T-helper 1 cell treated with Interleukin-12 subunit alpha and Interleukin-12 subunit beta and Interleukin-4 antibody, amounts not matched to agents 30 ng/mL and 1 ng/mL, for 36 hours (primary cell): Measurements from ENCODE around the gene DCTN2. TPM values are rescaled to one million over a fixed set of nuclear protein-coding genes. Genes with fewer than 3 reads are reported as not detected.
"Not testable (repeated sequence)": the region's sequence is repeated elsewhere in the genome, so short reads cannot be mapped to it uniquely, and the experiment has no call there.

Experiments
- intact Hi-C: fragments of 100-400 bp; cut with micrococcal nuclease; formaldehyde crosslinking; loops from one replicate; pipeline ENCODE4 v1.15.1; 2024
- total RNA-seq: library from RNA; stranded (reverse); gene quantifications from 2 replicates; pipeline ENCODE4 v1.2.3, GENCODE V29; 2022

DCTN2 gene
- total RNA-seq, 1 donor from 2014 or later: 89.2 TPM

DNA sequence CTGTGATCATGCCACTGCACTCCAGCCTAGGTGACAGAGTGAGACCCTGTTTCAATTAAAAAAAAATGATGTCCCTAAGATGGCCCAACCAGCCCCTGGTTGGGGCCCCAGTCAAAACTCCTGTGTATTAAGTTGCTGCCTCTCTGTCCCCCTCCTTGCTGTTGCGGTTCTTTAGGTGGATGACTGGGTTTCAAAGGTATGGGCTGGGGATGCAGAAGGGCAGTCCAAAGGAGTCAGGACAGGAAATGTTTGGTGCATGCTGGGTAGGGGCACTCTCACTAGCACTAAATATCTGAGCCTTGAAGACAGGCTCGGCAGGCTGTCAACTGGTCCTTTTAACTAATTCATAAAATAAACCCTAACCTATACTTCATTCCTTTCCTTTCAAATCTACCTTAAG lies 32.0 kb upstream of the DCTN2 start:
- intact Hi-C loops: no loop called here

DNA sequence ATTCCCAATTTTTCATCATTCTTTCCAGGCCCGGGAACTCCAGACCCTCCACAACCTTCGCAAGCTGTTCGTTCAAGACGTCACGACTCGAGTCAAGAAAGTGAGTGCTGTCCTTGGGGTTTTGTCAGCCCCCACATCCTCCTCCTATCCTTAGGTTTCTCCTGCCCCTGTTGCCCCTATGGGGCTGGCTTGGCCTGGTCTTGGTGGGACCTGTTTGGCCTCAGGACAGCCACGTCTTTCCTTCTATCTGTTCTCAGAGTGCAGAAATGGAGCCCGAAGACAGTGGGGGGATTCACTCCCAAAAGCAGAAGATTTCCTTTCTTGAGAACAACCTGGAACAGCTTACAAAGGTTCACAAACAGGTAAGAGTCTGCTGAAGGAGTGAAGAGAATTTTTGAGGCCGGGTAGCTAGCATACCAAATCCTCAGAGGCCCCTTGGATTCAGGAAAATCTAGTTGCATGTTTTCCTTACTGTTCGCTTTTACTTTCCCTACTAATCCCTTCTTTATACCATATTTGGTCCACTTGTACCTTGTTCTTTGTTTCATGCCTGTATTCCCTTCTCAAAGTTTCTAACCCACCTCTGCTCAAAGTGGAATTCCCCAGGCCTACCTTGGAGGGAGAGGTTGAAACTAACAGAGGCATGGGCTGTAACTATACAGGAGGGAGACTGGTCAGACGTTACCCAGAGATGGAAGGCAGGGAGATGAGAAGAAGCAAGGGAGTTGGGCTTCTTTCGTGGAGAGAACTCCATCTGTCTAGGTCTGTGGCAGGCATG lies 31.2 kb upstream of the DCTN2 start:
- intact Hi-C loops: no loop called here

GRCh38 chr12:57576613-57577160 lies 29.7 kb upstream of the DCTN2 start:
- intact Hi-C loops: no loop called here

DNA sequence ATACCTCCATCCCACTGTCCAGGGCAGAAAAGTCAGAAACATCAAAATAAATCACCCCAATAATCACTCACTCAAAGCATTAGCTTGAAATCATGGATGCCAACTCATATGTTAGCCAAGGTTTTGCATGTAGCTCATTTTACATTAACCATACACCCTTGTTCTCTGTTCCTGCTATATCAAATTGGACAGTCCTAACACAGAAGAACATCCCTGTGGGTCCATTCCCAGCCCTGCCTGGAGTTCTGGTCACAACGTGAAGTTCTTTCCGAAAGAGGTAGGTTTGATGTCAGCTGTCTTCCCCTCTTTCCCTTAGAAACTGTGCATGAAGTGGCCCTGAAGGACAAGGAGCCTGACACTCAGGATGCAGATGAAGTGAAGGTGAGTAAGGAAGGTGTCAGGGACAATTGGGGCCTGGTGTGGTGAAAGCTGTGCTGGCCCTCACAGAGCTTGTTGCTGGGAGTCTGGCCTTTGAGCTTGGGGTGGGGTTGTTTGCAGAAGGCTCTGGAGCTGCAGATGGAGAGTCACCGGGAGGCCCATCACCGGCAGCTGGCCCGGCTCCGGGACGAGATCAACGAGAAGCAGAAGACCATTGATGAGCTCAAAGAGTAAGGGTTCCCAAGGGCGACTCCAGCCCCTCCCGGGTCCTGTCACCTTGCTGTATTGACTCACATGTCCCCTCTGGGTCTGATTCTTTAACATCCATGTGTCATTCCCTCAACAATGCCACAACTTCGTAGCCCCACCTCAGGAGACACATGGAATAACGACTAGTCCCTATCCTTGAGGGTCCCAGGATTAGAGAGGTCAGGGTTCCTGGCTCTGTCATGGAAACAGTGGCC lies 29.0 kb upstream of the DCTN2 start:
- intact Hi-C loops: no loop called here

DNA sequence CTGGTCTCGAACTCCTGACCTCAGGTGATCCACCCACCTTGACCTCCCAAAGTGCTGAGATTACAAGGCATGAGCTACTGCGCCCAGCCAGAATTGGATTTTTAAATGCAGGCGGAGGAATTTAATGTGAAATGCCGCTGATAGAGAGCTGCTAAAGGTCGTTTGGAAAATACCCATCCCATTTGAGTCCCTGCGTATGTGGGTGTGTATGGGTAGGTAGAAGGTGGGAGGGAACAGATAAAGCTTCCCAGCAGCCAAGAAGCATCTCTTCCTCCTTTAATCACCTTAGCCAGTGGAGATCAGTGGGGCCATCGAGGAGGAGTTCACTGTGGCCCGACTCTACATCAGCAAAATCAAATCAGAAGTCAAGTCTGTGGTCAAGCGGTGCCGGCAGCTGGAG lies 27.8 kb upstream of the DCTN2 start:
- intact Hi-C loops: no loop called here

DNA sequence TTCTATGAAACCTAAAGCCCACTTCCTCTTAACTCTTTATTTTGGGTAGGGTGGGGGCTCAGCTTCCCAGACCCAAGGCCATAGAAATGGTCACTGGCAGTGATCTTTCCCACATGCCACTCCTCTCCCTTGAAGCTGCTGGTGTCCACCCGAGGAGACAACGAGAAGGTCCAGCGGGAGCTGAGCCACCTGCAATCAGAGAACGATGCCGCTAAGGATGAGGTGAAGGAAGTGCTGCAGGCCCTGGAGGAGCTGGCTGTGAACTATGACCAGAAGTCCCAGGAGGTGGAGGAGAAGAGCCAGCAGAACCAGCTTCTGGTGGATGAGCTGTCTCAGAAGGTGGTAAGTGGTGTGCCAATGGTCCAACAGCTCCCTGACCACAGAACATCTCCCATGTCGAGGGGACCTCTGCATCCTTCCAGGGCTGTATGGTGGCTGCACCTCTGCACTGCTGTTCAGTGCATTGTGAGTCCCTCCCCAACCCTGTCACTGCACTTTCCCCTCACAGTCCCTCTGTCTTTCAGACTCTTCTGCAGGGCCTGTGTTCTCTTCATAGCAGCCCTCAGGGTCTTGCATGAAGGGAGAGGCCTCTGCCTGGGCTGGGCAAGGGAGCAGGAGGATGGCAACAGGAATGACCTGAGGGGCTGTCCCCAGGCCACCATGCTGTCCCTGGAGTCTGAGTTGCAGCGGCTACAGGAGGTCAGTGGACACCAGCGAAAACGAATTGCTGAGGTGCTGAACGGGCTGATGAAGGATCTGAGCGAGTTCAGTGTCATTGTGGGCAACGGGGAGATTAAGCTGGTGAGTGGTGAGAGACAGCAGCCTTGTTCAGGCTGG lies 25.2 kb upstream of the DCTN2 start:
- intact Hi-C loops: no loop called here

DNA sequence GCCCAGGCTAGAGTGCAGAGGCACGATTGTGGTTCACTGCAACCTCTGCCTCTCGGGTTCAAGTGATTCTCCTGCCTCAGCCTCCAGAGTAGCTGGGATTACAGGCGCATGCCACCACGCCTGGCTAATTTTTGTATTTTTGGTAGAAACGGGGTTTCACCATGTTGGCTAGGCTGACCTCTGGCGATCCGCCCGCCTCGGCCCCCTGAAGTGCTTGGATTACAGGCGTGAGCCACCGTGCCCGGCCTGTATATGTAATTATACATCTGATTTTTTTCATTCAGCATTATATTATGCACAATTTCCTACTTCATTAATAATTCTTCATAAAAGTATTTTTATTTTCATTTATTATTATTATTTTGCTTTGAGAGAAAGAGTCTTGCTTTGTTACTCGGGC lies 23.4 kb upstream of the DCTN2 start:
- intact Hi-C loops: not testable (repeated sequence)

- intact Hi-C loops: no loop called here
Observed at GRCh38 chr12:57569858-57570257, 22.9 kb upstream of the DCTN2 start.

GRCh38 chr12:57568838-57569237 lies 21.8 kb upstream of the DCTN2 start:
- intact Hi-C loops: no loop called here

DNA sequence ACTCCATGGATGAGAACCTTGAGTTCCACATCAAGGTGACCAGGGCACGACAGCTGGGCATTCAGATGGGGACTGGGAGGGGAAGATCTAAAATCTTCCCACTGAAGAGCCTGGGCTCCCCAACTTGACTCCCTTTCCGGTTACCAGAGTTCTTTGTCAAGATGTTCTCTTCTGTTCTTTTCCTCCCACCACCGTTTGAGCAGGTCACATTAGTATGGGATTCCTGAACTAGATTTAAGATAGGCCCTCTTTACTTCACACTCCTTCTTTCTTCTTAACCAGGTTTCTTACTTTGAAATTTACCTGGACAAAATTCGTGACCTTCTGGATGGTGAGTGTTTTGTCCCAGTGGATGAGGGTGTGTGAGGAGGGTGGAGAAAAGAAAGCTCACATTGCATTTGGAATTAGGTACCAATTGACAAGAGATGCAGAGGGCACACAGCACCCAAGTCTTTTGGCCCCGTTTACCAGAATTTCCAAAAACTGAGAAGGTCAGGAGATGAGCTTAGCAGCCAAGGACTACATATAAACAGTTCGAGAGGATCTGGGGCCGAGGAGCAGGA lies 17.3 kb upstream of the DCTN2 start:
- intact Hi-C loops: no loop called here

GRCh38 chr12:57563358-57563757 lies 16.4 kb upstream of the DCTN2 start:
- intact Hi-C loops: no loop called here

DNA sequence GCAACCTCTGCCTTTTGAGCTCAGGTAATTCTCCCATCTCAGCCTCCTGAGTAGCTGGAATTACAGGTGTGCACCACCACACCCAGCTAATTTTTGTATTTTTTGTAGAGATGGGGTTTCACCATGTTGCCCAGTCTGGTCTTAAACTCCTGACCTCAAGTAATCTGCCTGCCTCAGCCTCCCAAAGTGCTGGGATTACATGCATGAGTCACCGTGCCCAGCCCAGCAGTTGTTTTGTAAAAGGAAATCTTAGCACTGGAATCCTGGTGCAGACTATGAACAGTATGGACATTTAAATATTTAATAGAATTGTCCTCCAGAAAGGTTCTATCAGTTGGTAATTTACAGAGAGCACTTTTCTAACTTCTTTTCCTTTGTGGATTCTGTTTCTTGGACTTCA lies 14.1 kb upstream of the DCTN2 start:
- intact Hi-C loops: not testable (repeated sequence)

GRCh38 chr12:57560516-57560915 lies 13.5 kb upstream of the DCTN2 start:
- intact Hi-C loops: no loop called here

- intact Hi-C loops: no loop called here
Observed at GRCh38 chr12:57558864-57559263, 11.9 kb upstream of the DCTN2 start.

- intact Hi-C loops: no loop called here
Observed at GRCh38 chr12:57554897-57555296, 7.9 kb upstream of the DCTN2 start.

DNA sequence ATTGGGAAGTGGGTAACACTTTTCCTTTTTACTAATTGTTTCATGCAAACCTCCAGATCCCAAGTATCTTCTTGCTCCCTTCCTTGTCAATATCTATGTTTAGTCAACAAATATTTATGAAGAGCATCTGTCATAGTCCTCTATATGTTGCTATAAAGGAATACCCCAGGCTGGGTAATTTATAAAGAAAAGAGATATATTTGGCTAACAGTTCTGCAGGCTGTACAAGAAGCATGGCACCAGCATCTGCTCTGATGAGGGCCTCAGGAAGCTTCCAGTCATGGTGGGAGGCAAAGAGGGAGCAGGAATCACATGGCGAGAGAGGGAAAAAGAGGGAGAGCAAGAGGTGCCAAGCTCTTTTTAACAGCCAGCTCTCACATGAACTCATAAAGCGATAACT lies 7.5 kb upstream of the DCTN2 start:
- intact Hi-C loops: no loop called here

- intact Hi-C loops: no loop called here
Observed at GRCh38 chr12:57553343-57554202, 6.6 kb upstream of the DCTN2 start.

DNA sequence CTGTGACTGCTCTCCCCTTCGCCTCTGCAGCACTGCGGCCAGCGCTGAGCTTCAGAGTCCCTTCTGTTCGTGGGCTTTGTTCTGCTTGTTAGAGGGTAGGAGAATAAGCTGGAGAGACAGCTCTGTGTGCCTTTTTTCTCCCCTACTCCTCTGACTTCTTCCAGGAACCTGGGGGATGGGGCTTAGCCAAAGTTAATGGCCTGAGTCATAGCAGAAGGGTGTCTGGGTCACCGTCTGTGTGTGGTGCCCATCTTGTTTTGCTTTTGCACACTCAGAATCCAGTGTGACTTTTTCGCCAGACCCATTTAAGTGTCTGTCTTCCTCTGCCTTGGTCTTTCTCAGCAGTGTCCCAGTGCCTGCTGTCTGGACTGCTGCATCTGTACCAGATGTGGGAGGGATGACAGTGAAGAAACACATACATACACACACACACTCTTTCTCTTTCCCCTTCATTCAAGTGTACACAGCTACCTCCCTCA lies 5.9 kb upstream of the DCTN2 start:
- intact Hi-C loops: no loop called here

DNA sequence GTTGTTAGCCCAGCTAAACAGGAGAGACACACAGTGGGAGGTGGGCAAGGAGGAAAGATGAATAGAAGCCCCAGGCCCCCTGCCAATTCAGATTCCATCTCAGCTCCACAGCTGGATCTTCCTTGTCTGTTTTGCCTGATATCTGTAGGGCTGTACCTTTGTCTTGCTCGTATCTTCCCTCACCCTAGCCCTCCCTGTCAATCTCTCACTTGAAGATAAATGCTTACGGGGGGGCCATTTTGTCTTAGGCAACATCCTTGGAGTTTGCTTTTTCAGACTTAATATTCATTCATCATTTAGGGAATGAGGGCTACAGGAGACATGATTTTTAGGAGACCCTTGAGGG lies 5.3 kb upstream of the DCTN2 start:
- intact Hi-C loops: no loop called here

GRCh38 chr12:57551637-57552305 lies 4.8 kb upstream of the DCTN2 start:
- intact Hi-C loops: no loop called here
